ENCODE measurements around the gene PLXNB1.

DNA sequence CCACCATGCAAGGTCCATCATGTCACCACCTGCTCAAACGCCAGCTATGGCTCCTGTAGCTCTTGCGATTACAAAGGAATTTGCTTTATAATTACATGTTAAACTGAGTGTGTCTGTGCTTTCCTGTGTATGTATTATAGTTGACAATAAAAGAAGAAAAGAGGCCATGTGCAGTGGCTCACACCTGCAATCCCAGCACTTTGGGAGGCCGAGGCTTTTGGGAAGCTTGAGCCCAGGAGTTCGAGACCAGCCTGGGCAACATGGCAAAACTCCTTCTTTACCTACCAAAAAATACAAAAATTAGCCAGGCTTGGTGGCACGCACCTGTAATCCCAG lies 43.7 kb upstream of the PLXNB1 start:
- TF ChIP-seq, protein P1, sequence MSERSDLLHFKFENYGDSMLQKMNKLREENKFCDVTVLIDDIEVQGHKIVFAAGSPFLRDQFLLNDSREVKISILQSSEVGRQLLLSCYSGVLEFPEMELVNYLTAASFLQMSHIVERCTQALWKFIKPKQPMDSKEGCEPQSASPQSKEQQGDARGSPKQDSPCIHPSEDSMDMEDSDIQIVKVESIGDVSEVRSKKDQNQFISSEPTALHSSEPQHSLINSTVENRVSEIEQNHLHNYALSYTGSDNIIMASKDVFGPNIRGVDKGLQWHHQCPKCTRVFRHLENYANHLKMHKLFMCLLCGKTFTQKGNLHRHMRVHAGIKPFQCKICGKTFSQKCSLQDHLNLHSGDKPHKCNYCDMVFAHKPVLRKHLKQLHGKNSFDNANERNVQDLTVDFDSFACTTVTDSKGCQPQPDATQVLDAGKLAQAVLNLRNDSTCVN (tag by site-specific recombination; optimal IDR thresholded peaks at IDR 0.05): no peak
- TF ChIP-seq, protein P2, sequence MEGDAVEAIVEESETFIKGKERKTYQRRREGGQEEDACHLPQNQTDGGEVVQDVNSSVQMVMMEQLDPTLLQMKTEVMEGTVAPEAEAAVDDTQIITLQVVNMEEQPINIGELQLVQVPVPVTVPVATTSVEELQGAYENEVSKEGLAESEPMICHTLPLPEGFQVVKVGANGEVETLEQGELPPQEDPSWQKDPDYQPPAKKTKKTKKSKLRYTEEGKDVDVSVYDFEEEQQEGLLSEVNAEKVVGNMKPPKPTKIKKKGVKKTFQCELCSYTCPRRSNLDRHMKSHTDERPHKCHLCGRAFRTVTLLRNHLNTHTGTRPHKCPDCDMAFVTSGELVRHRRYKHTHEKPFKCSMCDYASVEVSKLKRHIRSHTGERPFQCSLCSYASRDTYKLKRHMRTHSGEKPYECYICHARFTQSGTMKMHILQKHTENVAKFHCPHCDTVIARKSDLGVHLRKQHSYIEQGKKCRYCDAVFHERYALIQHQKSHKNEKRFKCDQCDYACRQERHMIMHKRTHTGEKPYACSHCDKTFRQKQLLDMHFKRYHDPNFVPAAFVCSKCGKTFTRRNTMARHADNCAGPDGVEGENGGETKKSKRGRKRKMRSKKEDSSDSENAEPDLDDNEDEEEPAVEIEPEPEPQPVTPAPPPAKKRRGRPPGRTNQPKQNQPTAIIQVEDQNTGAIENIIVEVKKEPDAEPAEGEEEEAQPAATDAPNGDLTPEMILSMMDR (tag by site-specific recombination; IDR thresholded peaks at IDR 0.05): no peak
- no peak for TF ChIP-seq TCF7L2 (IDR thresholded peaks at IDR 0.05; ENCODE audit: borderline replicate concordance, low read depth, low read length)
- no peak for TF ChIP-seq ZBTB7A (tag by site-specific recombination; IDR thresholded peaks at IDR 0.05; ENCODE audit: low read depth)
- TF ChIP-seq ZNF394 (tag by site-specific recombination; IDR thresholded peaks at IDR 0.05; ENCODE audit: borderline replicate concordance): no peak
- TF ChIP-seq, protein P3, sequence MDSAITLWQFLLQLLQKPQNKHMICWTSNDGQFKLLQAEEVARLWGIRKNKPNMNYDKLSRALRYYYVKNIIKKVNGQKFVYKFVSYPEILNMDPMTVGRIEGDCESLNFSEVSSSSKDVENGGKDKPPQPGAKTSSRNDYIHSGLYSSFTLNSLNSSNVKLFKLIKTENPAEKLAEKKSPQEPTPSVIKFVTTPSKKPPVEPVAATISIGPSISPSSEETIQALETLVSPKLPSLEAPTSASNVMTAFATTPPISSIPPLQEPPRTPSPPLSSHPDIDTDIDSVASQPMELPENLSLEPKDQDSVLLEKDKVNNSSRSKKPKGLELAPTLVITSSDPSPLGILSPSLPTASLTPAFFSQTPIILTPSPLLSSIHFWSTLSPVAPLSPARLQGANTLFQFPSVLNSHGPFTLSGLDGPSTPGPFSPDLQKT (IDR thresholded peaks at IDR 0.05; ENCODE audit: borderline replicate concordance, low read depth, low read length): no peak
- TF ChIP-seq YY1 (tag by site-specific recombination; IDR thresholded peaks at IDR 0.05): no peak

All from HEK293 (cell line).